Breast epithelium (tissue), 3 donors: Measurements from ENCODE around the gene ITPRIPL2.

Source experiments
- POLR2A ChIP-seq: fragments of 450-650 bp; IDR thresholded peaks from one replicate; pipeline ENCODE4 v1.6.1; 2016; ENCODE audit warnings: antibody characterized with exemption, mild to moderate bottlenecking, moderate library complexity
- POLR2AphosphoS5 ChIP-seq, 3 donors: sonication (generic); formaldehyde crosslinking; IDR thresholded peaks; one replicate each; pipeline ENCODE4 v1.6.1; 2017; ENCODE audit warnings: antibody characterized with exemption in 3 of 3
- TF ChIP-seq, protein P1 (sequence below), 3 donors: fragments of 450-650 bp; IDR thresholded peaks; one replicate each; pipeline ENCODE4 v1.5.1; 2016 to 2017; ENCODE audit warnings: antibody characterized with exemption in 3 of 3, mild to moderate bottlenecking in 3 of 3, moderate library complexity in 3 of 3

- TF ChIP-seq, protein P1, sequence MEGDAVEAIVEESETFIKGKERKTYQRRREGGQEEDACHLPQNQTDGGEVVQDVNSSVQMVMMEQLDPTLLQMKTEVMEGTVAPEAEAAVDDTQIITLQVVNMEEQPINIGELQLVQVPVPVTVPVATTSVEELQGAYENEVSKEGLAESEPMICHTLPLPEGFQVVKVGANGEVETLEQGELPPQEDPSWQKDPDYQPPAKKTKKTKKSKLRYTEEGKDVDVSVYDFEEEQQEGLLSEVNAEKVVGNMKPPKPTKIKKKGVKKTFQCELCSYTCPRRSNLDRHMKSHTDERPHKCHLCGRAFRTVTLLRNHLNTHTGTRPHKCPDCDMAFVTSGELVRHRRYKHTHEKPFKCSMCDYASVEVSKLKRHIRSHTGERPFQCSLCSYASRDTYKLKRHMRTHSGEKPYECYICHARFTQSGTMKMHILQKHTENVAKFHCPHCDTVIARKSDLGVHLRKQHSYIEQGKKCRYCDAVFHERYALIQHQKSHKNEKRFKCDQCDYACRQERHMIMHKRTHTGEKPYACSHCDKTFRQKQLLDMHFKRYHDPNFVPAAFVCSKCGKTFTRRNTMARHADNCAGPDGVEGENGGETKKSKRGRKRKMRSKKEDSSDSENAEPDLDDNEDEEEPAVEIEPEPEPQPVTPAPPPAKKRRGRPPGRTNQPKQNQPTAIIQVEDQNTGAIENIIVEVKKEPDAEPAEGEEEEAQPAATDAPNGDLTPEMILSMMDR (IDR thresholded peaks at IDR 0.05), result no peak
- TF ChIP-seq POLR2AphosphoS5 (IDR thresholded peaks at IDR 0.05) (no peak), POLR2A (no peak)
These were observed 5.1 kb upstream of the ITPRIPL2 start for GRCh38 chr16:19108409-19109287.
